PC-9 (cell line): ENCODE data around the gene TBCA. TPM values are rescaled to one million over a fixed set of nuclear protein-coding genes. Genes with fewer than 3 reads are reported as not detected.
A peak's percentile ranks its signal among the peaks of the same experiment; 100 is the strongest.

Source experiments
- BruUV-seq: library from RNA; stranded (reverse); fragments of 400-500 nt; replicated peaks from 2 replicates; lab custom pipeline; 2021; lab: Mats Ljungman, UMichigan
- CTCF ChIA-PET: fragments of 300-600 bp; sonication (Branson Sonifier 250); formaldehyde crosslinking; loops from one replicate; lab custom pipeline; 2022; ENCODE audit warnings: antibody characterized with exemption; lab: Charles Lee
- POLR2A ChIA-PET: fragments of 300-600 bp; sonication (Branson Sonifier 250); formaldehyde crosslinking; loops from one replicate; lab custom pipeline; 2022; ENCODE audit warnings: antibody characterized with exemption; ENCODE audit not compliant: unreplicated experiment; lab: Charles Lee
- DNase-seq, 2 experiments: peaks; one replicate each; pipeline versions ENCODE4 v3.0.0 to v3.0.0-alpha.2; 2015 to 2022; ENCODE audit warnings: mixed read lengths in 1 of 2
- H2AFZ ChIP-seq: fragments of 200-600 bp; sonication (generic); 2 replicates; pipeline ENCODE4 v1.8.1; 2017; ENCODE audit warnings: antibody characterized with exemption
- H3F3A ChIP-seq: fragments of 200-600 bp; sonication (generic); 2 replicates; pipeline ENCODE4 v1.8.1; 2017; ENCODE audit warnings: antibody characterized with exemption, mild to moderate bottlenecking, low read depth; ENCODE audit not compliant: insufficient read depth
- H3K27ac ChIP-seq: fragments of 200-600 bp; sonication (generic); 2 replicates; pipeline ENCODE4 v1.6.1; 2016; ENCODE audit warnings: mixed run types
- H3K27me3 ChIP-seq: fragments of 200-600 bp; sonication (generic); 2 replicates; pipeline ENCODE4 v1.6.1; 2016; ENCODE audit warnings: low read depth, mixed run types; ENCODE audit not compliant: insufficient read depth
- H3K36me3 ChIP-seq: fragments of 200-600 bp; sonication (generic); 2 replicates; pipeline ENCODE4 v1.6.1; 2016; ENCODE audit warnings: low read depth, mixed run types
- H3K4me1 ChIP-seq: fragments of 200-600 bp; sonication (generic); replicated peaks from 2 replicates; pipeline ENCODE4 v1.6.1; 2016; ENCODE audit warnings: mixed run types; ENCODE audit not compliant: insufficient read depth
- H3K4me2 ChIP-seq: fragments of 200-600 bp; sonication (generic); 2 replicates; pipeline ENCODE4 v1.6.1; 2017; ENCODE audit warnings: mixed run types
- H3K4me3 ChIP-seq: fragments of 200-600 bp; sonication (generic); 2 replicates; pipeline ENCODE4 v1.6.1; 2016; ENCODE audit warnings: mixed run types
- H3K79me2 ChIP-seq: fragments of 200-600 bp; sonication (generic); 2 replicates; pipeline ENCODE4 v1.6.1; 2017; ENCODE audit warnings: low read depth, mixed run types
- H3K9me2 ChIP-seq: fragments of 200-600 bp; sonication (generic); 2 replicates; pipeline ENCODE4 v1.8.1; 2017; ENCODE audit warnings: mild to moderate bottlenecking; ENCODE audit not compliant: insufficient read depth
- H3K9me3 ChIP-seq: fragments of 200-600 bp; sonication (generic); 2 replicates; pipeline ENCODE4 v1.8.1; 2016; ENCODE audit warnings: low read depth; ENCODE audit not compliant: insufficient read depth
- H4K20me1 ChIP-seq: fragments of 200-600 bp; sonication (generic); 2 replicates; pipeline ENCODE4 v1.8.1; 2017; ENCODE audit not compliant: insufficient read depth
- CTCF ChIP-seq: fragments of 200-600 bp; sonication (generic); conservative IDR thresholded peaks from 2 replicates; pipeline ENCODE4 v1.6.1; 2017; ENCODE audit warnings: mixed run types, antibody characterized with exemption, mild to moderate bottlenecking, moderate library complexity
- EZH2 ChIP-seq: fragments of 200-600 bp; sonication (generic); IDR thresholded peaks from 2 replicates; pipeline ENCODE4 v1.8.0; 2017; ENCODE audit warnings: antibody characterized with exemption, low read depth
- intact Hi-C: fragments of 100-400 bp; cut with micrococcal nuclease; formaldehyde crosslinking; loops from one replicate; pipeline ENCODE4 v1.10.0; 2022; ENCODE audit not compliant: unreplicated experiment
- total RNA-seq: library from RNA; stranded (reverse); gene quantifications from 2 replicates; pipeline ENCODE4 v1.2.3, GENCODE V29; 2021

Gene TBCA
- total RNA-seq, 1 experiment from 2014 or later, result 205 TPM

- peaks cover 45% of the 10 kb centered on the region for H3K4me1 ChIP-seq
- DNase-seq, result no peak
- no peak overlapping the region for H3K4me3 ChIP-seq
- no peak overlapping the region for H2AFZ ChIP-seq
- H3K79me2 ChIP-seq, result peaks cover 94% of the 10 kb centered on the region
- no peaks in the 10 kb centered on the region for H3K9me3 ChIP-seq
- H3K27ac ChIP-seq, result peak overlapping the region; percentile 24; the same call in 1 of the 2 replicates
- no peak for TF ChIP-seq EZH2
- TF ChIP-seq CTCF, result no peak
- peaks cover 60% of the 10 kb centered on the region for H4K20me1 ChIP-seq
- POLR2A ChIA-PET, result no interaction called here
- H3K36me3 ChIP-seq, result peaks cover 42% of the 10 kb centered on the region
- no TSS peak for BruUV-seq
- H3K27me3 ChIP-seq, result no peaks in the 10 kb centered on the region
- peaks cover 2% of the 10 kb centered on the region for H3F3A ChIP-seq
- no peaks in the 10 kb centered on the region for H3K9me2 ChIP-seq
- H3K4me2 ChIP-seq, result no peak overlapping the region; the same call in 1 of the 2 replicates
- CTCF ChIA-PET, result no interaction called here
- intact Hi-C loops, result no loop called here
These were observed 4.7 kb downstream of the TBCA start for GRCh38 chr5:77771452-77771851.

- no peak overlapping the region for H3K4me2 ChIP-seq
These were observed 5.7 kb downstream of the TBCA start for GRCh38 chr5:77770293-77771005.

GRCh38 chr5:77768978-77769377 lies 7.2 kb downstream of the TBCA start:
- ChIA-PET CTCF (no interaction called here), POLR2A (no interaction called here)
- Histone ChIP-seq H3K79me2 (peaks cover 94% of the 10 kb centered on the region), H3K4me2 (no peak overlapping the region), H3K9me3 (no peaks in the 10 kb centered on the region), H3K27ac (no peak overlapping the region), H3K4me1 (peaks cover 34% of the 10 kb centered on the region), H3K4me3 (no peak overlapping the region), H3K9me2 (no peaks in the 10 kb centered on the region), H3K36me3 (peaks cover 48% of the 10 kb centered on the region), H4K20me1 (peaks cover 45% of the 10 kb centered on the region), H3F3A (no peaks in the 10 kb centered on the region; the same call in 1 of the 2 replicates), H2AFZ (no peak overlapping the region), H3K27me3 (no peaks in the 10 kb centered on the region)
- intact Hi-C loops, result no loop called here
- BruUV-seq, result no TSS peak
- no peak for DNase-seq
- TF ChIP-seq CTCF, result no peak
- TF ChIP-seq EZH2, result no peak

More at GRCh38 chr5:77770293-77771005, 5.7 kb downstream of the TBCA start:
- ChIA-PET CTCF (no interaction called here), POLR2A (interaction anchor here (0.6 kb wide), 1 partner anchor 330 kb away, joined by 5 read pairs; no protein-coding TSS in a partner anchor)
- Histone ChIP-seq H3K79me2 (peaks cover 95% of the 10 kb centered on the region), H3K9me2 (no peaks in the 10 kb centered on the region), H3K4me3 (no peak overlapping the region), H3K36me3 (peaks cover 47% of the 10 kb centered on the region), H3K4me1 (peaks cover 45% of the 10 kb centered on the region), H3K27me3 (no peaks in the 10 kb centered on the region), H3F3A (no peaks in the 10 kb centered on the region; the same call in 1 of the 2 replicates), H2AFZ (no peak overlapping the region), H4K20me1 (peaks cover 60% of the 10 kb centered on the region), H3K9me3 (no peaks in the 10 kb centered on the region), H3K27ac (0 out of 2 replicates have a peak overlapping the region, but pooled peaks have one; percentile 24)
- no TSS peak for BruUV-seq
- no peak for TF ChIP-seq CTCF
- DNase-seq, result no peak
- intact Hi-C loops, result no loop called here
